ENCODE results near the gene ADM5.

Gene ADM5

GRCh38 chr19:49676136-49676783, 13.1 kb upstream of the ADM5 start:
- H3K4me1 ChIP-seq (ENCODE audit: control insufficient read depth, insufficient read depth, low read length): peaks cover 19% of the 10 kb centered on the region
- H3K9ac ChIP-seq (ENCODE audit: low read depth, low read length): peak overlapping the region; percentile 96

GRCh38 chr19:49676784-49677230, 12.6 kb upstream of the ADM5 start:
- H3K9ac ChIP-seq (ENCODE audit: low read depth, low read length): peak overlapping the region; percentile 99
- H3K27ac ChIP-seq (ENCODE audit: low read depth, low read length): peak overlapping the region; percentile 98
- H3K27me3 ChIP-seq (ENCODE audit: control insufficient read depth, insufficient read depth, low read length): no peaks in the 10 kb centered on the region
- peaks cover 20% of the 10 kb centered on the region for H3K36me3 ChIP-seq (ENCODE audit: control insufficient read depth, insufficient read depth, low read length)
- H3K9me3 ChIP-seq (ENCODE audit: control insufficient read depth, insufficient read depth, low read length): no peaks in the 10 kb centered on the region
- H3K4me3 ChIP-seq (ENCODE audit: low read depth, low read length): peak overlapping the region; percentile 93
- peaks cover 18% of the 10 kb centered on the region for H3K4me1 ChIP-seq (ENCODE audit: control insufficient read depth, insufficient read depth, low read length)

More at GRCh38 chr19:49676136-49676783, 13.1 kb upstream of the ADM5 start:
- Histone ChIP-seq H3K9me3 (ENCODE audit: control insufficient read depth, insufficient read depth, low read length) (no peaks in the 10 kb centered on the region), H3K27me3 (ENCODE audit: control insufficient read depth, insufficient read depth, low read length) (no peaks in the 10 kb centered on the region), H3K27ac (ENCODE audit: low read depth, low read length) (peak overlapping the region; percentile 96), H3K36me3 (ENCODE audit: control insufficient read depth, insufficient read depth, low read length) (peaks cover 15% of the 10 kb centered on the region), H3K4me3 (ENCODE audit: low read depth, low read length) (peak overlapping the region; percentile 67)

GRCh38 chr19:49677231-49677900, 12.0 kb upstream of the ADM5 start, which contains the start of gene PRMT1:
Gene PRMT1 (plus strand): TSS chr19:49677271. CDS start chr19:49677281, 10 bp downstream.
- H3K4me1 ChIP-seq (ENCODE audit: control insufficient read depth, insufficient read depth, low read length): peaks cover 13% of the 10 kb centered on the region
- peak within 1 kb of the TSS; percentile 99 for H3K9ac ChIP-seq (ENCODE audit: low read depth, low read length)
- H3K4me3 ChIP-seq (ENCODE audit: low read depth, low read length): peak within 1 kb of the TSS; percentile 93
- no peaks in the 10 kb centered on the region for H3K9me3 ChIP-seq (ENCODE audit: control insufficient read depth, insufficient read depth, low read length)
- H3K36me3 ChIP-seq (ENCODE audit: control insufficient read depth, insufficient read depth, low read length): peaks cover 26% of the 10 kb centered on the region
- H3K27me3 ChIP-seq (ENCODE audit: control insufficient read depth, insufficient read depth, low read length): no peaks in the 10 kb centered on the region
- peak within 1 kb of the TSS; percentile 98 for H3K27ac ChIP-seq (ENCODE audit: low read depth, low read length)

- no peaks in the 10 kb centered on the region for H3K27me3 ChIP-seq (ENCODE audit: control insufficient read depth, insufficient read depth, low read length)
- no peaks in the 10 kb centered on the region for H3K9me3 ChIP-seq (ENCODE audit: control insufficient read depth, insufficient read depth, low read length)
- peaks cover 33% of the 10 kb centered on the region for H3K36me3 ChIP-seq (ENCODE audit: control insufficient read depth, insufficient read depth, low read length)
- peak overlapping the region; percentile 98 for H3K27ac ChIP-seq (ENCODE audit: low read depth, low read length)
- H3K4me3 ChIP-seq (ENCODE audit: low read depth, low read length): peak overlapping the region; percentile 93
- H3K9ac ChIP-seq (ENCODE audit: low read depth, low read length): peak overlapping the region; percentile 90
- H3K4me1 ChIP-seq (ENCODE audit: control insufficient read depth, insufficient read depth, low read length): peaks cover 13% of the 10 kb centered on the region
These were observed 11.3 kb upstream of the ADM5 start for GRCh38 chr19:49677901-49678674.

- no peaks in the 10 kb centered on the region for H3K9me3 ChIP-seq (ENCODE audit: control insufficient read depth, insufficient read depth, low read length)
- H3K4me1 ChIP-seq (ENCODE audit: control insufficient read depth, insufficient read depth, low read length): peaks cover 13% of the 10 kb centered on the region
- H3K9ac ChIP-seq (ENCODE audit: low read depth, low read length): no peak overlapping the region
- H3K27ac ChIP-seq (ENCODE audit: low read depth, low read length): peak overlapping the region; percentile 70
- H3K27me3 ChIP-seq (ENCODE audit: control insufficient read depth, insufficient read depth, low read length): no peaks in the 10 kb centered on the region
- peaks cover 38% of the 10 kb centered on the region for H3K36me3 ChIP-seq (ENCODE audit: control insufficient read depth, insufficient read depth, low read length)
- no peak overlapping the region for H3K4me3 ChIP-seq (ENCODE audit: low read depth, low read length)
These were observed 10.2 kb upstream of the ADM5 start for GRCh38 chr19:49678985-49679770.

- peak overlapping the region; percentile 45 for H3K4me3 ChIP-seq (ENCODE audit: low read depth, low read length)
- no peaks in the 10 kb centered on the region for H3K9me3 ChIP-seq (ENCODE audit: control insufficient read depth, insufficient read depth, low read length)
- H3K4me1 ChIP-seq (ENCODE audit: control insufficient read depth, insufficient read depth, low read length): peaks cover 13% of the 10 kb centered on the region
- H3K27me3 ChIP-seq (ENCODE audit: control insufficient read depth, insufficient read depth, low read length): no peaks in the 10 kb centered on the region
- peak overlapping the region; percentile 70 for H3K27ac ChIP-seq (ENCODE audit: low read depth, low read length)
- peaks cover 45% of the 10 kb centered on the region for H3K36me3 ChIP-seq (ENCODE audit: control insufficient read depth, insufficient read depth, low read length)
- H3K9ac ChIP-seq (ENCODE audit: low read depth, low read length): no peak overlapping the region
These were observed 9.5 kb upstream of the ADM5 start for GRCh38 chr19:49679771-49680413.

GRCh38 chr19:49680421-49681351, 8.7 kb upstream of the ADM5 start:
- H3K36me3 ChIP-seq (ENCODE audit: control insufficient read depth, insufficient read depth, low read length): peaks cover 53% of the 10 kb centered on the region

GRCh38 chr19:49681830-49682229, 7.6 kb upstream of the ADM5 start:
- Histone ChIP-seq H3K4me1 (ENCODE audit: control insufficient read depth, insufficient read depth, low read length) (peaks cover 13% of the 10 kb centered on the region), H3K27ac (ENCODE audit: low read depth, low read length) (no peak overlapping the region), H3K9ac (ENCODE audit: low read depth, low read length) (no peak overlapping the region)

More at GRCh38 chr19:49680421-49681351, 8.7 kb upstream of the ADM5 start:
- no peaks in the 10 kb centered on the region for H3K9me3 ChIP-seq (ENCODE audit: control insufficient read depth, insufficient read depth, low read length)
- peak overlapping the region; percentile 45 for H3K4me3 ChIP-seq (ENCODE audit: low read depth, low read length)
- peaks cover 13% of the 10 kb centered on the region for H3K4me1 ChIP-seq (ENCODE audit: control insufficient read depth, insufficient read depth, low read length)
- peak overlapping the region; percentile 70 for H3K27ac ChIP-seq (ENCODE audit: low read depth, low read length)
- H3K27me3 ChIP-seq (ENCODE audit: control insufficient read depth, insufficient read depth, low read length): no peaks in the 10 kb centered on the region
- no peak overlapping the region for H3K9ac ChIP-seq (ENCODE audit: low read depth, low read length)

GRCh38 chr19:49682274-49682673, 7.1 kb upstream of the ADM5 start:
- H3K27ac ChIP-seq (ENCODE audit: low read depth, low read length): no peak overlapping the region
- H3K9me3 ChIP-seq (ENCODE audit: control insufficient read depth, insufficient read depth, low read length): no peaks in the 10 kb centered on the region
- peaks cover 67% of the 10 kb centered on the region for H3K36me3 ChIP-seq (ENCODE audit: control insufficient read depth, insufficient read depth, low read length)

More at GRCh38 chr19:49681830-49682229, 7.6 kb upstream of the ADM5 start:
- H3K9me3 ChIP-seq (ENCODE audit: control insufficient read depth, insufficient read depth, low read length): no peaks in the 10 kb centered on the region
- H3K4me3 ChIP-seq (ENCODE audit: low read depth, low read length): no peak overlapping the region
- peaks cover 63% of the 10 kb centered on the region for H3K36me3 ChIP-seq (ENCODE audit: control insufficient read depth, insufficient read depth, low read length)
- no peaks in the 10 kb centered on the region for H3K27me3 ChIP-seq (ENCODE audit: control insufficient read depth, insufficient read depth, low read length)

More at GRCh38 chr19:49682274-49682673, 7.1 kb upstream of the ADM5 start:
- no peaks in the 10 kb centered on the region for H3K27me3 ChIP-seq (ENCODE audit: control insufficient read depth, insufficient read depth, low read length)
- H3K4me3 ChIP-seq (ENCODE audit: low read depth, low read length): no peak overlapping the region
- H3K4me1 ChIP-seq (ENCODE audit: control insufficient read depth, insufficient read depth, low read length): peaks cover 13% of the 10 kb centered on the region
- H3K9ac ChIP-seq (ENCODE audit: low read depth, low read length): no peak overlapping the region
